Renal cortical epithelial cell (primary cell): ENCODE measurements around the gene CD276. TPM values are rescaled to one million over a fixed set of nuclear protein-coding genes. Genes with fewer than 3 reads are reported as not detected.

ENCODE experiments used
- DNase-seq: peaks from one replicate; pipeline ENCODE4 v3.0.0-alpha.2; 2011; ENCODE audit warnings: low read depth
- total RNA-seq: library from RNA; depleted of rRNA; stranded (reverse); fragments of >200 nt; gene quantifications from 2 replicates; pipeline ENCODE4 v1.2.3, GENCODE V29; 2014

CD276 gene
- total RNA-seq: 82.1 and 139 TPM in 2 replicates

DNA sequence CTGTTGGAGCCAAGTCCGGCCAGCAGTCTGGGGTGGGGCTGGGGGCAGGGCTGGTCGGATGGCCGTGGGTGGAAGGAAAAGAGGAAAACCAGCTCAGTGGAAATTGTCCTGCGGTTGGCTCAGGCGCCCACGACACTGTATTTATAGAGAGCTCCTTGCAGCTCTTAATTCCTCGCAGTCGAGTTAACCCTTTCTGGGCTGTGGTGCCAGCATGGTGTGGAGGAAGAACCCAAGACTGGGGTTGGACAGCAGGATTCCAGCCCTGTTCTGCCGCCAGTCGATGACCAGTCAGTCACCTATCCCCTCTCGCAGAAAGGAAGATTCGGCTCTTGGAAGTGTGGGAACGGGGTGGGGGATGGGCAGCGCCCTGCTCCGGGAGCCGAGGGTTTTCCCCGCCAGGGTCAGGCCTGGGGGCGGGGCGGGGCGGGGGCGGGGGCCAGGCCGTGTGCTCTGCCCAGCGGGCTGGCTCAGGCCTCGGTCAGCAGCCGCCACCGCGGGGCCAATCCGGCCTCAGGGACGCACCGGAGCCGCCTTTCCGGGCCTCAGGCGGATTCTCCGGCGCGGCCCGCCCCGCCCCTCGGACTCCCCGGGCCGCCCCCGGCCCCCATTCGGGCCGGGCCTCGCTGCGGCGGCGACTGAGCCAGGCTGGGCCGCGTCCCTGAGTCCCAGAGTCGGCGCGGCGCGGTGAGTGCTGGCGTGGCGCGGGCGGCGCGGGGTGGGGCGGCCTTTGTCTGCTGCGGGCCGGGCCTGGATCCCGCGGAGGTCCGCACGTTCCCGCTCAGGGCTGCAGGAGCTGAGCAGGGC lies at the start of gene CD276:
Gene CD276, plus strand, starts transcription at position 607 of the 804 bp plus-strand sequence. CDS start 15,257 bp downstream, outside the sequence.
- DNase-seq: peak; percentile 67

DNA sequence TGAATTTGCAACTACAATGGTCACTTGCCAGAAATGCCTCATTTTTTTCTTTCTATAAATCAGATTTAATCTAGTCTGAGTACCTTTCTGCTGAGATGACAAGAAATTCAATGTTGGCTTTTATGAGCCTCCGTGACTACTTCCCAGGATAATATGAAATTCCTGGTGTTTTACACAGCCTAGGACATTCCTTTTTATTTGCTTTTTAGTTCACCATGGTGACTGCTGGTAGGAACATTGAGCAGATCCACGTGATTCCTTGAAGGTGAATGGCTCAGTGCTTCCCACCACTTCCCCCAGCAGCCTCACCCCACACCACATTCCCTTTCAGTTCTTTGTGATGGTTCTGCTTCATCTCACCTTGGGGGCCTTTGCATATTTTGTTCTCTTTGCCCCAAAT lies 46.7 kb upstream of the CD276 start:
- peak; percentile 97 for DNase-seq

DNA sequence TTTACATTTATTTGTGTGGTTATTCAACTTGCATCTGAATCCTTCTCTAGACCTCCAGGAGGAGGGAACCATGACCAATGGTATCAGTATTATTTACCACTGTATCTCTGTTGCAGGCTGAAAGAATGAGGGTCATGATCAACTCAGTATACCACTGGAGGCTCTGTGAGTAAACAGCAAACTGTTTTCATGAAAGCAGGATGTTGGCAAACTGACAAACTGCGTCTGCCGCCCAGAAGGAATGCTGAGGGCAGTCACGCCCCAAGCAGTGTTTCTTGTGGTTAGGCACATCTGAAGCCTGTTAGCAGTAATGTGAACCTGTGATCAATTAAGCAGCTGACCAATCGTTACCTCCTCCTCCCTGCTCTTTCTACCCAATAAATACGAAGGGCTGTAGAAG lies 44.7 kb upstream of the CD276 start:
- peak; percentile 58 for DNase-seq

DNA sequence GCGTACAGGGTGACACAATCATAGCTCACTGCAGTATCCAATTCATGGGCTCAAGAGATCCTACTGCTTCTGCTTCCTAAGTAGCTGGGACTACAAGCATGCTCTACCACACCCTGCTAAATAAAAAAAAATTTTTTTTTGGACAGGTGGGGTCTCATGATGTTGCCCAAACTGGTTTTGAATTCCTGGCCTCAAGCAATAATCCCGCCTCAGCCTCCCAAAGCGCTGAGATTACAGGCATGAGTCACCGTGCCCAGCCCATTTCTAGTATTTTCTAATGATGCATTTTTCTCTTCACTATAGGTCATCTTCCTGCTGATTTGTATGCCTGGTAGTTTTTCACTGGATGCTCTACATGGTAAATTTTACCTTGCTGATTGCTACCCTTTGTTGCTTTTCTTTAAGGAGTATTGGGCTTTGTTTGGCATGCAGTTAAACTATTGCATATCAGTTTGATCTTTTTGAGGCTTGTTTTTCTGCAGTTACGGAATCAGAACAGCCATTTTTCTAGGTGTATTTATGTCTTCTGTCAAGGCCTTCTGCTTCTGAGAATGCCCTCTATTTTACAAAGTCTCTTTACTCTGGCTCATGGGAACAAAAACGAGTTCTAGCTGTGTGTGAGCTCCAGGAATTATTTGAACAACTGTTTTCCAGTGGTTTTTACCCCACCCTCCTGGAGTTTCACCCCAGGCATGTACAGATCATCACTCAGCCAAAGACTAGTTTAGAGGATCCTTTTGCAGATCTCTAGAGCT lies 36.7 kb upstream of the CD276 start:
- no peak for DNase-seq

DNA sequence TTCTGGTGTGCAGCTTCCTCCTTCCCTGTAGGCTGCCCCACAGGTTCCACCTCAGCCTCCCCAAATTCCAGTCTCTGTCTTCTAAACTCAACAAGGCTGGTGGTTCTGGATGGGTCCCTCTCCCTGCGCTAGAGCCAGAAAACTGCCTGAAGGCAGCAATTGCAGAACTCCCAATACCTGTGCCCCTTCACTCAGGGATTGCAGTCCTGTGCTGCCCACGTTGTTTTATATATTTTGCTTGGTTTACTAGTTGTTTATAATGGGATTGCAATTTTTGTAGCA lies 36.2 kb upstream of the CD276 start:
- no peak for DNase-seq

DNA sequence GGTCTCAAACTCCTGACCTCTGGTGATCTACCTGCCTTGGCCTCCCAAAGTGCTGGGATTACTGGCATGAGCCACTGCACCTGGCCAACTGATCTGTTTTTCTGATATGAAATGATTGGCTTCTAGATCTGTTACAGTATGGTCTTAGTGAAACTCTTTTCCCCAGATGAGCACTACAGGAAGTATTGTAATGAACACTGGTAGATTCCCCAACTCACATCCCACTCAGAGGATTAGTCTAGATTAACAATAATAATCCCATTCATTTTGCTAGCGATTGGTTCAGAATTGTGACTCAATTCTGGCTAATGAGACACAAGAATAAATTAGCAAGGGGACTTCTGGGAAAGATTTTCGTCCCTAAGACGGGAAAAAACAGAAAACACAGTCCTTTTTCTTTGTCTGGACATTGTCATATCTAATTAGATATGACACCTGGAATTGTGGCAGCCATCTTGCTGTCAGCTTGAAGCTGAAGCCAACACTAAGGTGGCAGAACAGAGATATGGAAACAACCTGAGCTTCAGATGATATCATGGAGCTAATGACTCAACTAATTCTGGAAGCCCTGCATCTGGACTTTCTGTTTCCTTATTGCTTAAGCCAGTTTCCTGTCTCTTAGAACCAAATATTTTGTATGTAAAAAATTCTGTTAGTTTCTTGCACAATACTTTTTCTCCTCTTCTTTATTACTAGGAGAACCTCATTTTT lies 33.6 kb upstream of the CD276 start:
- peak; percentile 45 for DNase-seq

DNA sequence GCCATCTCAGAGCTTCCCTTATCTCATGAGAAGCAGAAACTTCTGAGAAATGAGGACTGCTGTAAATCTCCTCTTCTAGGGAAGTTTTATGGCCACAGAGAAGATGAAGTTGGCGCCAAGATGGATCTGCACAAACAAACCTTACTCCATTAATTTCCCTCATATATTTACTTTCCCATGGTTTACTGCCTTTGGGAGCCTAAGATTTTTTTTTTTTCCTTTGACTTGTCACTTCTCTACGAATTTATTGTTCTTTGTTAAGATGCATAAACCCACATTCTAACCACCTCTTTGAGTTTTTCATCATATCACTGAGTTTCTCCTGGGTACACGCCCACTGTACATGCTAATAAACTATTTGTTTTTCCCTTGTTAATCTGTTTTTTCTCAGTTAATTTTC lies 29.5 kb upstream of the CD276 start:
- peak; percentile 13 for DNase-seq

DNA sequence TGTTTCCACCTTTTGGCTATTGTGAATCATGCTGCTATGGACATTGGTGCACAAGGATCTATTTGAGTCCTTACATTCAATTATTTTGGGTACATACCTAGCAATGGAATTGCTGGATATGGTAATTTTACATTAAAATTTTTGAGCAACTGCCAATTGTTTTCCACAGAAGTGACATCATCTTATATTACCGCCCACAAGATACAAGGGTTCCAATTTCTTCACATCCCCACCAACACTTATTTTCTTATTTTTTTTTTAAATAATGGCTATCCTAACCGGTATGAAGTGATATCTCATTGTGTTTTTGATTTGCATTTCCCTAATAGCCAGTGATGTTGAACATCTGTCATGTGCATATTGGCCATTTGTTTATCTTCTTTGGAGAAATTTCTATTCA lies 28.5 kb upstream of the CD276 start:
- DNase-seq: no peak

DNA sequence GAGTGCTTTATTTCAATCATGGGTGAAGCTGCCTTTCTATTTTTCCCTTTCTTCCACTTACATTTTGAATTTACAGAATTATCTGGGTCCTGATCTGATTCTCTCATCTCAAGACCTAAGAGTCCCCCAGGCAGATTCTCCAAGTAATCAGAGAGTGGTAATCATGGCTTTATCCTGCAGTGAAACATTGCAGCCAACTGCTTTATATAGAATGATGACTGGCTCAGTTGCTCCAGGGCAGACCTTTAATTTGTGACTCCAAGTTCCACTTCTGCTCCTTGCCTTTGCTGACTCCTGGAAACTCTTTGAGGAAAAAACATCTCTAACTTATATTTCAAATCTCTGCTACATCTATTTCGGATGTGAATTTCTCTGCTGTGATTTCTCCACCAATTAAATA lies 25.5 kb upstream of the CD276 start:
- DNase-seq: no peak

DNA sequence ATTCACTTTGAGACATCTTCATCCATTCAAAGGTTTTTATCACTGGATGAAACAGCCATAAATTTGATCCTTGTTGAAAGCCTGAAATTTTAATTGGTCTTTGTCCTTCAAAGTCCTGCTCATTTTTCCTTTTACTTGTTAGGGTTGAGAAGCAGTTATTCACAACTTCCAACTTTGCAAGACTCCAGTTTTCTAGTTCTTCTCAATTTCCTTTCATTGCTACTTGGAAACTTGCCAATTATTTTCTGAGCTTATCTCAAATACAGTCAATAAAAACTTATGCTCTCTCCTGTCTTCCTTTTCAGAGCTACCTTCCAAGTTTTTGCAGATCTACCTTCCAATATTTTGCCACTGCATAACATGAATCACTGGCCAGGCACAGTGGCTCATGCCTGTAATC lies 23.7 kb upstream of the CD276 start:
- no peak for DNase-seq

DNA sequence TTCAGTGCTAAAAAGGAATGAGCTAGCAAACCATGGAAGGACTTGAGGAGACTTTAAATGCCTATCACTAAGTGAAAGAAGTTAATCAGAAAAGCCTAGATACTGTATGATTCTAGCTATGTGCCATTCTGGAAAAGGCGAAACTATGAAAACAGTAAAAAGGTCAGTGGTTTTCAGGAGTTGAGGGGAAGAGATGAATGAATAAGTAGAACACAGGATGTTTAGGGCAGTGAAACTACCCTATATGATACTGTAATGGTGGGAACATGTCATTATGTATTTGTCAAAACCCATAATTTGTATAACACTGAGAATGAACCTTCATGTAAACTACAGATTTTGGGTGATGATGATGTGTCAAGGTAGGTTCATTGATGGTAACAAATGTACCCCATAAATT lies 9.6 kb upstream of the CD276 start:
- no peak for DNase-seq

DNA sequence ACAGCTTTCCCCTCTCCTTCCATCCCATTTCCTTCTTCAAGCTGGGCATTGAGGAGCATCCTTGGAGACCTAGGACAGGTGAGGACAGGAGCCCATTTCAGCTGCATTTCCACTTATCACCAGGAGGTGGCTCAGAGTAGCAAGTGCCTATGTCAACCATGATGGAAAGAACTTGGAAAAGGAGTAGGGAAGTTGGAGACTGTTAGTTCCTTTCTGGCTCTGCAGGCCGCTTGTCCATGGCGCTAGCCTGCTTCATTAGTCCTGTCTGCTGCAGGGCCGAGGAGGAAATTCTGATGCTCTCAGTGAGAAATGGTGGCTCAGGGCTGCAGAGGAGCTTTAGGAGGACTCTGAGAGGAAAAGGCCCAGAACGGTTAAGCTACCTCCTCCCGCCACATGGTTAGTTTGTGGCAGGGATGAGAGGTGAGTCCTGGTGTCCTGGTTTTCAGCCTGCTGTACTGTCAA lies 7.0 kb upstream of the CD276 start:
- DNase-seq: peak; percentile 69

DNA sequence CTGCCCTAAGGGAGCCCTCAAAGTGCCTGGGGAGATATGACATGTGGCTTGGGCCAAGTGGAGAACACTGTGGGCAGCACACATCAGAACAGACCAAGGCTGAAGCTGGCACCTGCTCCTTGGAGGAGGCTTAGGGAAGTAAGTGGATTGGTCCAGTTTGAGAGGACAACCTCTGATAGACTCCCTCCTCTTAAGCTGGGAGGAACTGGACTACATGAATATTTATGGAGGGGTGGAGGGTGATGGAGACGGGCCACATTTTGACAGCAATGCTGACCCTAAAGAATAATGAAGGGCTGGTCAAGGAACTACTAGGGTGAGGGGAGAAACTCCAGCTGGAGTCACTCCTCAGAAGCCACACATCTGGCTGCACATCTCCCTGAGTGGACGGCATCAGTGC lies 6.5 kb upstream of the CD276 start:
- no peak for DNase-seq

DNA sequence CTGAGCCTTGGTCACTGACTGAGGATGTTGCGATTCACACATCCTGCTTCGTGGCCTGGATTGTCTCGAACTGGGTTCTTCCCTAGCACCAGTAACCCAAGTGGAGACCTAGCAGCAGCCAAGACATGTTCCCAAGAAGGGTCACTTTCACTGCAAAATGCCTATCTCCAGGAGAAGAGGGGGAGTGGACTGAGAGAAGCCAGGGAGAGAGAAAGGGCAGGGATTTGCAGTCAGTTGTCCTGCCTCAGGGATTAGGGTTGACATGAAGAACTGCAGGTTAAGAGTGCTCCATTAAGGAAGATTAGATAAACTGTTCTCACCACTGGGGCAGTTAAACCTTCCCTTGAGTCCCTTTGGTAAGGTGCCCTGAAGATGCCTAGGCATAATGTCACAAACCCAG lies 5.7 kb upstream of the CD276 start:
- DNase-seq: no peak

DNA sequence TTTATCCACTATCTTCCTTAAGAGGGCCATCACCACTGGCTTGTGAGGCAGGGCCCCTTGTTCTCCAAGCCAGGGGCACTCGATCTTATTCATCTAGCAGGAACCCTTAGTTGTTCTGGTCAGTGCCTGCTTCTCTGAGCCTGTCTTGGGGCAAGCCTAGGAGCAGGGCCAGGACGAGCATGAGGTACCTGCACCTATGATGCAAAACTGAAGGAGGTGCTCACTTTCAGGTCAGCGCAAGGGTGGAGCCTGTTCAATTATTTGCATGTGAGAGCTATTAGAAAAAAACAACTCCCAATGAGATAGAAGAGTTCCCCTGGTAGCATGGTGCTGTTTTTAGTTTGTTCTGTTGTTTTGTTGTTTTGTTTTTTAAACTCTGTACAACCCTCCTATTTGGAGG lies 5.0 kb upstream of the CD276 start:
- no peak for DNase-seq

DNA sequence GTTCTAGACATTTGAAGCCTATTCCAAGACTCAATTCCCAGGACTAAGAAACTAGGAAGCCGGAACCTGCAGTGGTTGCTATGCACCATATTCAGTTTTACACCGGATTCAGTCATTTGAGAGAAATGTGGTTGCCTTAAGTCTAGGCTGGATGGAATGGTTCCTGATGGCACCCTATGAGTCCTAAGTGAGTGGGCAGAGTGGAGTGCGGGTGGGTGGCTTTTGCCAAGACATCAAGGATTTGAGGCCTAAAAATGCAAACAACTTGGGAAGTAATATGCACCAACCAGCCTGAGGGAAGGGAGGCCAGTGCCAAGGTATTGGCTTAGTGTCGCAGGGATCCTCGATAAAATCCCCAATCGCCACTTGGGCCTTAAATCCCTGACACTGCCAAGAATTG lies 4.2 kb upstream of the CD276 start:
- DNase-seq: no peak

DNA sequence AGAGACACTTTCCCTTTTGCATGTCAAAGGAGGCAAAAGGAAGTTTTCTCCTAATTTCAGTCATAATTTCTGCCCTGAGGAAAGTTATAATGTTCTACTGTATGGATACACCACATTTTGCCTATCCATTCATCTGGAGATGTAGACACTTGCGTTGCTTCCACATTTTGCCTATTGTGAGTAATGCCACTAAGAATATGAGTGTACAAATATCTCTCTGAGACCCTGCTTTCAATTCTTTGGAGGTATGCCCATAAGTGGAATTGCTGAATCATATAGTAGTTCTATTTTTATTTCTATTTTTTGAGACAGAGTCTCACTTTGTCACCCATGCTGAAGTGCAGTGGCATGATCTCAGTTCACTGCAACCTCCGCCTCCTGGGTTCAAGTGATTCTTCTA lies 3.6 kb upstream of the CD276 start:
- no peak for DNase-seq

DNA sequence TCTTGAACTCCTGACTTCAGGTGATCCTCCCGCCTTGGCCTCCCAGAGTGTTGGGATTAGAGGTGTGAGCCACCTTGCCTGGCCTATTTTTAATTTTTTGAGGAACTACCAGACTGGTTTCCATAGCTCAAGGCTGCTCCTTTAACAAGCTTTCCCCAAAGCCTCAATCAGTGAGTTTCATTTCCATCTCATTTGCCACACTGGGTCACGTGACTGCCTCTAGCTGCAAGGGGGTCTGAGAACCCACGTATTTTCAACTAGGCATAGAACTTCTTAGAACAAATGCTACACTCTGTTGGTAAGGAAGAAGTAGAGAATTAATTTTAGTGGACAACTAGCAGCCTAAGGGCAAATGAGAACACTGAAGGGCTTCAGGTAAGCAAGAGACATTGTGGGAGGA lies 3.1 kb upstream of the CD276 start:
- DNase-seq: no peak

DNA sequence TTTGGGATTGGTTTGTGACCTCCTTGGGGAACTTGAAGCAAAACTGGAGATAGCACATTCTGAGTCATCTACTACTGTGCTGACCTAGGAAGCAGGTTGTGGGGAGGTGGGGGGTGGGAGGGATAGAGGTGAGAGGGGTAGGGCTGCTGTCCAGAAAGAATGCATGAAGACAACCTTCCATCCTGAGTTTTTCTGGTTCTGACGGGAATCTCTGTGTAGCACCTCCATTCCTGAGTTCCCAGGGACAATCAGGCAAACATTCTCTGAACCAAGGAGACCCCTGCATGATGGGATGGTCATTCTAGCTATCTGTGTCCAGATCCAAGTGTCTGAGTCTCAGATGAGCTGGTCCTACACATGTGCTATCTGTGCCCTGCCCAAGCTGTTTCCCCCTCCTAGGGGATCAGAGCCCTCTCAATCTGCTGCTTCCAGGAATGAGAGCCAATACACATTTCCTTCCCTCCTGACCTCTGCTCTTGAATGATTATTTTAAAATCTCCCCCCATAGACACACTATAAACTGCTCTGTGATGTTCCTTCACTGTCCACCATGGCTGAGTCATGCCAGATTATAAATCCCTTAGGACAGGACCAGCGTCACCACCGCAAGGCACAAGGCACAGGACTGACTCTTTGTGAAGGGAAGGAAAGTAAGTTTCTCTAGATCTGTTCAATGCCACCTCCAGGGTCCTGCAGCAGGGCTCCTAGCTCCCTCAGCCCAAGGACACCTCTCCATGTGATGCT lies 2.2 kb upstream of the CD276 start:
- no peak for DNase-seq

DNA sequence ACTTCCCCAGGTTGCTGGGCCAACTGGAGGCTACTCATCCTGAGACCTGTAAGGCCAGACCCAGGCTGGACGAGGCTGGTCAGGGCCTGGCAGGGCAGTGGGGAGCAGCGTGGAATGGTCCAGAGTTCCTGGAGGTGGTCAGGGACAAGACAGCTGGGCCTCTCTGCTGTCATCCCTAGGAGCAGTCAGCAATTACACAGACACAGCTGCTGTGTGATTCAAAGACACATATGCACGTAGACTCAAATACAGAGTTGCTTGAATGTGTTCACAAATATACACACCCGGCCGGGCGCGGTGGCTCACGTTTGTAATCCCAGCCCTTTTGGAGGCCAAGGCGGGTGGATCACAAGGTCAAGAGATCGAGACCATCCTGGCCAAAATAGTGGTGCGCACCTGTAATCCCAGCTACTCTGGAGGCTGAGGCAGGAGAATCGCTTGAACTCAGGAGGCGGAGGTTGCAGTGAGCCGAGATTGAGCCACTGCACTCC lies 1.5 kb upstream of the CD276 start:
- DNase-seq: no peak

DNA sequence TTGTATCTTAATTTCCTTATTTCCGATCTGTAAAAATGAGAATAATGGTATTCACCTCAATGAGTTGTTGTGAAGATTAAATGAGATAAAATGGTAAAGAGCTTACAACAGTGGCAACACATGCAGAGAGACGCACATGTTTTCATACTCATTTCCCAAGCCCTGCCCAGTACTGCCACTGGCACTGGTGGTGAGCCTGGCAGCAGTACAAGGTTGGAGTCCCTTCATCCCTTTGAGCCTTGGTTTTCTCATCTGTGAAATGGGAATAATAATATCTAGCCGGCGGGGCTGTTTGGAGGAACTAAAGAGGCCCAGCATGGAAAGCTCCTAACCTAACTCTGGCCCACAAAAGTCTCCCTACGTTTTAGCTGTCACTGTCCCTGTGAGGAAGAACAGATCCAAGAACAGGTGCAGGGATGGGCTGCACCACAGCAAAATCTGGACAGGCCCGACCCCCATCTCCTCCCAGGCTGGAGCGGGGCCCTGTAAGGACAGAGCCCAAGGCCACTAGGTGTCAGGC lies 866 bp upstream of the CD276 start:
- DNase-seq: no peak
